ENCODE data around the gene ANKUB1. TPM values are rescaled to one million over a fixed set of nuclear protein-coding genes. Genes with fewer than 3 reads are reported as not detected.

ANKUB1 gene
- total and polyA plus RNA-seq, 9 of the 15 experiments (the other 6 are each of a cell fraction or from before 2014, with no cell fraction given), result not detected

DNA sequence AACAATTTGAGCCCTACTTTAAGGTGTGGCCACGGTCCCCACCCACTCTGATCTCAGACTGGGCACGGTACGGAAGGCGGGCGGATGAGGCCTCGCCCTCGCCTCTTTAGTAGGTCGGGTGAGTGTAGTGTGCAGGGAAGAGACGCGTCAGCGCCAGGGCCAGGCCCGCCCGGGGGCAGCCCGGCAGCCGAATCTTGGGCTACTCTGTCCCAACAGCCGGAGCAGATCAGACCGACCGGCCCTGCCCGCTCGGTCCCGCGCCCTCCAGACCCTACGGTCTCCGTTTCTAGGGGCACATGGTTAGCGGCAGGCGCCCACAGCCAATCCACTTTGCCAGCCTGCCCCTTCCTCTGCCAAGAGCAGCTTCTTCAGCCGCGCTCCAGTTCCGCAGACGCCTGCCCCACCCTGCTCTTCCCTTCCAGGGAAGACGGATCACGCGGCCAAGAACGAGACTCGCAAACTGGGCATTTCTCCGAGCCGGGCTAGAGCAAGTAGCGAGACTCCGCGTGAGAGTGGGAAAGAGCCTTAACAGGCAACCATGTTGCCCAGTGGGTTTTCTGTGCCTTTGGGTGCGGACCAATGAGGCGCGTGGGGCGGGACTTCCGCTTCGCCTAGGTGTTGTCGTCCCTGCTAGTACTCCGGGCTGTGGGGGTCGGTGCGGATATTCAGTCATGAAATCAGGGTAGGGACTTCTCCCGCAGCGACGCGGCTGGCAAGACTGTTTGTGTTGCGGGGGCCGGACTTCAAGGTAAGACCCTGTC is 20.4 kb upstream of the ANKUB1 start, which contains the start of gene RNF13:
TSS of gene RNF13 (plus strand) at position 610 of the 761 bp plus-strand sequence. CDS start 32,812 bp downstream, outside the sequence.
- Histone ChIP-seq H3K9me3 (replicated peaks; ENCODE audit: control insufficient read depth, insufficient read depth, low read depth, low read length) (no peaks in the 10 kb centered on the region), H3K4me1 (replicated peaks in 1 of 2; ENCODE audit: control insufficient read depth in 2 of 2, insufficient read depth in 2 of 2, low read length in 2 of 2) (peaks cover 0 to 8% of the 10 kb centered on the region in 2 experiments; a peak in 3 of 5 replicates), H3K4me2 (ENCODE audit: insufficient read depth, low read length) (peak within 1 kb of the TSS; percentile 91), H3K9me1 (ENCODE audit: control insufficient read depth, insufficient read depth, low read length) (no peaks in the 10 kb centered on the region), H3K4me3 (peak within 1 kb of the TSS; percentile 65), H4K20me1 (replicated peaks; ENCODE audit: control insufficient read depth, insufficient read depth, low read length) (no peaks in the 10 kb centered on the region), H3K27me3 (ENCODE audit: control insufficient read depth in 2 of 2, insufficient read depth in 2 of 2, low read length in 2 of 2) (no peaks in the 10 kb centered on the region), H3K79me2 (ENCODE audit: control insufficient read depth, insufficient read depth, low read length) (peaks cover 22% of the 10 kb centered on the region), H3K36me3 (ENCODE audit: control insufficient read depth, insufficient read depth, low read length) (no peaks in the 10 kb centered on the region), H3K9ac (ENCODE audit: insufficient read depth in 1 of 2, low read depth in 2 of 2, low read length in 2 of 2) (peak within 1 kb of the TSS; percentile 64 to 92), H3K27ac (ENCODE audit: extremely low read depth, low read depth, low read length) (peak within 1 kb of the TSS; percentile 66), H2AFZ (ENCODE audit: low read depth, low read length) (peak within 1 kb of the TSS; percentile 99)
- FAIRE-seq, result peak; percentile 66
- peak; percentile 99 for ATAC-seq
- BruUV-seq (replicated peaks), result no TSS peak
- CTCF ChIA-PET (ENCODE audit: low intra/inter-chr PET ratio), result no interaction called here
- WGBS (ENCODE audit: insufficient coverage, low coverage, missing lambda C conversion rate), result 38% methylated on average over 48 of the region's 56 CpGs
- POLR2A ChIA-PET, result interaction anchor here (0.7 to 1.1 kb wide), 3 partner anchors 11 to 1386 kb away, joined by 3 to 5 read pairs (median 3); no protein-coding TSS in a partner anchor
- peak; percentile 89 to 94 (median 92) for DNase-seq (ENCODE audit: extremely low read depth in 1 of 4, low spot score in 3 of 4)
- intact Hi-C loops (cut with micrococcal nuclease), result no loop called here
- in situ Hi-C loops (cut with MboI), result no loop called here
- TF ChIP-seq, protein P1, sequence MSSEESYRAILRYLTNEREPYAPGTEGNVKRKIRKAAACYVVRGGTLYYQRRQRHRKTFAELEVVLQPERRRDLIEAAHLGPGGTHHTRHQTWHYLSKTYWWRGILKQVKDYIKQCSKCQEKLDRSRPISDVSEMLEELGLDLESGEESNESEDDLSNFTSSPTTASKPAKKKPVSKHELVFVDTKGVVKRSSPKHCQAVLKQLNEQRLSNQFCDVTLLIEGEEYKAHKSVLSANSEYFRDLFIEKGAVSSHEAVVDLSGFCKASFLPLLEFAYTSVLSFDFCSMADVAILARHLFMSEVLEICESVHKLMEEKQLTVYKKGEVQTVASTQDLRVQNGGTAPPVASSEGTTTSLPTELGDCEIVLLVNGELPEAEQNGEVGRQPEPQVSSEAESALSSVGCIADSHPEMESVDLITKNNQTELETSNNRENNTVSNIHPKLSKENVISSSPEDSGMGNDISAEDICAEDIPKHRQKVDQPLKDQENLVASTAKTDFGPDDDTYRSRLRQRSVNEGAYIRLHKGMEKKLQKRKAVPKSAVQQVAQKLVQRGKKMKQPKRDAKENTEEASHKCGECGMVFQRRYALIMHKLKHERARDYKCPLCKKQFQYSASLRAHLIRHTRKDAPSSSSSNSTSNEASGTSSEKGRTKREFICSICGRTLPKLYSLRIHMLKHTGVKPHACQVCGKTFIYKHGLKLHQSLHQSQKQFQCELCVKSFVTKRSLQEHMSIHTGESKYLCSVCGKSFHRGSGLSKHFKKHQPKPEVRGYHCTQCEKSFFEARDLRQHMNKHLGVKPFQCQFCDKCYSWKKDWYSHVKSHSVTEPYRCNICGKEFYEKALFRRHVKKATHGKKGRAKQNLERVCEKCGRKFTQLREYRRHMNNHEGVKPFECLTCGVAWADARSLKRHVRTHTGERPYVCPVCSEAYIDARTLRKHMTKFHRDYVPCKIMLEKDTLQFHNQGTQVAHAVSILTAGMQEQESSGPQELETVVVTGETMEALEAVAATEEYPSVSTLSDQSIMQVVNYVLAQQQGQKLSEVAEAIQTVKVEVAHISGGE (CRISPR knock-in tag; IDR thresholded peaks at IDR 0.05), result peak in 1 of 3 experiments; percentile 69; a peak in 2 of 6 replicates
- TF ChIP-seq, protein P2, sequence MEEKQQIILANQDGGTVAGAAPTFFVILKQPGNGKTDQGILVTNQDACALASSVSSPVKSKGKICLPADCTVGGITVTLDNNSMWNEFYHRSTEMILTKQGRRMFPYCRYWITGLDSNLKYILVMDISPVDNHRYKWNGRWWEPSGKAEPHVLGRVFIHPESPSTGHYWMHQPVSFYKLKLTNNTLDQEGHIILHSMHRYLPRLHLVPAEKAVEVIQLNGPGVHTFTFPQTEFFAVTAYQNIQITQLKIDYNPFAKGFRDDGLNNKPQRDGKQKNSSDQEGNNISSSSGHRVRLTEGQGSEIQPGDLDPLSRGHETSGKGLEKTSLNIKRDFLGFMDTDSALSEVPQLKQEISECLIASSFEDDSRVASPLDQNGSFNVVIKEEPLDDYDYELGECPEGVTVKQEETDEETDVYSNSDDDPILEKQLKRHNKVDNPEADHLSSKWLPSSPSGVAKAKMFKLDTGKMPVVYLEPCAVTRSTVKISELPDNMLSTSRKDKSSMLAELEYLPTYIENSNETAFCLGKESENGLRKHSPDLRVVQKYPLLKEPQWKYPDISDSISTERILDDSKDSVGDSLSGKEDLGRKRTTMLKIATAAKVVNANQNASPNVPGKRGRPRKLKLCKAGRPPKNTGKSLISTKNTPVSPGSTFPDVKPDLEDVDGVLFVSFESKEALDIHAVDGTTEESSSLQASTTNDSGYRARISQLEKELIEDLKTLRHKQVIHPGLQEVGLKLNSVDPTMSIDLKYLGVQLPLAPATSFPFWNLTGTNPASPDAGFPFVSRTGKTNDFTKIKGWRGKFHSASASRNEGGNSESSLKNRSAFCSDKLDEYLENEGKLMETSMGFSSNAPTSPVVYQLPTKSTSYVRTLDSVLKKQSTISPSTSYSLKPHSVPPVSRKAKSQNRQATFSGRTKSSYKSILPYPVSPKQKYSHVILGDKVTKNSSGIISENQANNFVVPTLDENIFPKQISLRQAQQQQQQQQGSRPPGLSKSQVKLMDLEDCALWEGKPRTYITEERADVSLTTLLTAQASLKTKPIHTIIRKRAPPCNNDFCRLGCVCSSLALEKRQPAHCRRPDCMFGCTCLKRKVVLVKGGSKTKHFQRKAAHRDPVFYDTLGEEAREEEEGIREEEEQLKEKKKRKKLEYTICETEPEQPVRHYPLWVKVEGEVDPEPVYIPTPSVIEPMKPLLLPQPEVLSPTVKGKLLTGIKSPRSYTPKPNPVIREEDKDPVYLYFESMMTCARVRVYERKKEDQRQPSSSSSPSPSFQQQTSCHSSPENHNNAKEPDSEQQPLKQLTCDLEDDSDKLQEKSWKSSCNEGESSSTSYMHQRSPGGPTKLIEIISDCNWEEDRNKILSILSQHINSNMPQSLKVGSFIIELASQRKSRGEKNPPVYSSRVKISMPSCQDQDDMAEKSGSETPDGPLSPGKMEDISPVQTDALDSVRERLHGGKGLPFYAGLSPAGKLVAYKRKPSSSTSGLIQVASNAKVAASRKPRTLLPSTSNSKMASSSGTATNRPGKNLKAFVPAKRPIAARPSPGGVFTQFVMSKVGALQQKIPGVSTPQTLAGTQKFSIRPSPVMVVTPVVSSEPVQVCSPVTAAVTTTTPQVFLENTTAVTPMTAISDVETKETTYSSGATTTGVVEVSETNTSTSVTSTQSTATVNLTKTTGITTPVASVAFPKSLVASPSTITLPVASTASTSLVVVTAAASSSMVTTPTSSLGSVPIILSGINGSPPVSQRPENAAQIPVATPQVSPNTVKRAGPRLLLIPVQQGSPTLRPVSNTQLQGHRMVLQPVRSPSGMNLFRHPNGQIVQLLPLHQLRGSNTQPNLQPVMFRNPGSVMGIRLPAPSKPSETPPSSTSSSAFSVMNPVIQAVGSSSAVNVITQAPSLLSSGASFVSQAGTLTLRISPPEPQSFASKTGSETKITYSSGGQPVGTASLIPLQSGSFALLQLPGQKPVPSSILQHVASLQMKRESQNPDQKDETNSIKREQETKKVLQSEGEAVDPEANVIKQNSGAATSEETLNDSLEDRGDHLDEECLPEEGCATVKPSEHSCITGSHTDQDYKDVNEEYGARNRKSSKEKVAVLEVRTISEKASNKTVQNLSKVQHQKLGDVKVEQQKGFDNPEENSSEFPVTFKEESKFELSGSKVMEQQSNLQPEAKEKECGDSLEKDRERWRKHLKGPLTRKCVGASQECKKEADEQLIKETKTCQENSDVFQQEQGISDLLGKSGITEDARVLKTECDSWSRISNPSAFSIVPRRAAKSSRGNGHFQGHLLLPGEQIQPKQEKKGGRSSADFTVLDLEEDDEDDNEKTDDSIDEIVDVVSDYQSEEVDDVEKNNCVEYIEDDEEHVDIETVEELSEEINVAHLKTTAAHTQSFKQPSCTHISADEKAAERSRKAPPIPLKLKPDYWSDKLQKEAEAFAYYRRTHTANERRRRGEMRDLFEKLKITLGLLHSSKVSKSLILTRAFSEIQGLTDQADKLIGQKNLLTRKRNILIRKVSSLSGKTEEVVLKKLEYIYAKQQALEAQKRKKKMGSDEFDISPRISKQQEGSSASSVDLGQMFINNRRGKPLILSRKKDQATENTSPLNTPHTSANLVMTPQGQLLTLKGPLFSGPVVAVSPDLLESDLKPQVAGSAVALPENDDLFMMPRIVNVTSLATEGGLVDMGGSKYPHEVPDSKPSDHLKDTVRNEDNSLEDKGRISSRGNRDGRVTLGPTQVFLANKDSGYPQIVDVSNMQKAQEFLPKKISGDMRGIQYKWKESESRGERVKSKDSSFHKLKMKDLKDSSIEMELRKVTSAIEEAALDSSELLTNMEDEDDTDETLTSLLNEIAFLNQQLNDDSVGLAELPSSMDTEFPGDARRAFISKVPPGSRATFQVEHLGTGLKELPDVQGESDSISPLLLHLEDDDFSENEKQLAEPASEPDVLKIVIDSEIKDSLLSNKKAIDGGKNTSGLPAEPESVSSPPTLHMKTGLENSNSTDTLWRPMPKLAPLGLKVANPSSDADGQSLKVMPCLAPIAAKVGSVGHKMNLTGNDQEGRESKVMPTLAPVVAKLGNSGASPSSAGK (IDR thresholded peaks at IDR 0.05), result peak; percentile 77
- TF ChIP-seq PHF21A (IDR thresholded peaks at IDR 0.05; ENCODE audit: borderline replicate concordance, low read depth), result no peak
